Germinal center (tissue), 1 donor: ENCODE results near the gene GTPBP1.

Experiments used
- DNase-seq: peaks from one replicate; pipeline ENCODE4 v3.0.0; 2012; ENCODE audit warnings: mixed read lengths, low spot score

The GTPBP1 gene

GRCh38 chr22:38705235-38706100 is at the start of gene GTPBP1:
TSS of gene GTPBP1 (plus strand) at chr22:38705944. CDS start at chr22:38705956, 12 bp downstream.
- DNase-seq, result peak; percentile 98

GRCh38 chr22:38656256-38657044 is 49.3 kb upstream of the GTPBP1 start, which contains the start of the genes CBY1 and FAM227A:
TSS of gene CBY1 (plus strand) at chr22:38656638. CDS start at chr22:38668055, 11,417 bp downstream.
TSS of gene FAM227A (minus strand) at chr22:38656392. CDS start at chr22:38650168, 6,224 bp downstream.
- peak; percentile 96 for DNase-seq

GRCh38 chr22:38657045-38657909 is 48.5 kb upstream of the GTPBP1 start:
- peak; percentile 48 for DNase-seq

- DNase-seq, result no peak
Measured at GRCh38 chr22:38674888-38675287, 30.9 kb upstream of the GTPBP1 start.

- DNase-seq, result no peak
Measured at GRCh38 chr22:38675833-38676232, 29.9 kb upstream of the GTPBP1 start.

- peak; percentile 91 for DNase-seq
Measured at GRCh38 chr22:38681582-38682335, 24.0 kb upstream of the GTPBP1 start, which contains the start of gene TOMM22. TSS of gene TOMM22 (plus strand) at chr22:38681957. CDS start at chr22:38681979, 22 bp downstream.

GRCh38 chr22:38684895-38685294 is 20.8 kb upstream of the GTPBP1 start:
- no peak for DNase-seq

GRCh38 chr22:38685761-38686160 is 20.0 kb upstream of the GTPBP1 start:
- no peak for DNase-seq

GRCh38 chr22:38689651-38690050 is 16.1 kb upstream of the GTPBP1 start:
- DNase-seq, result no peak

- no peak for DNase-seq
Measured at GRCh38 chr22:38694049-38694448, 11.7 kb upstream of the GTPBP1 start.

GRCh38 chr22:38694940-38695339 is 10.8 kb upstream of the GTPBP1 start:
- no peak for DNase-seq

GRCh38 chr22:38696606-38697424 is 8.9 kb upstream of the GTPBP1 start:
- DNase-seq, result no peak

- DNase-seq, result no peak
Measured at GRCh38 chr22:38697425-38698089, 8.2 kb upstream of the GTPBP1 start.

GRCh38 chr22:38698407-38699094 is 7.2 kb upstream of the GTPBP1 start:
- no peak for DNase-seq

GRCh38 chr22:38699143-38699542 is 6.6 kb upstream of the GTPBP1 start:
- no peak for DNase-seq

- no peak for DNase-seq
Measured at GRCh38 chr22:38699784-38700183, 6.0 kb upstream of the GTPBP1 start.

- no peak for DNase-seq
Measured at GRCh38 chr22:38700270-38700788, 5.4 kb upstream of the GTPBP1 start.

GRCh38 chr22:38700789-38701628 is 4.7 kb upstream of the GTPBP1 start, which contains the start of gene JOSD1:
TSS of gene JOSD1 (minus strand) at chr22:38700943. CDS start at chr22:38699987, 956 bp downstream.
- DNase-seq, result peak; percentile 94
